Naive thymus-derived CD4-positive, alpha-beta T cell (primary cell): ENCODE measurements around the gene RAB31. TPM values are rescaled to one million over a fixed set of nuclear protein-coding genes. Genes with fewer than 3 reads are reported as not detected.

Experiments
- ATAC-seq: fragments of 150-1000 bp; cut with Tn5 transposase; 2 replicates; pipeline ENCODE4 v1.10.0; 2021; ENCODE audit warnings: mild to moderate bottlenecking, moderate library complexity
- CTCF ChIA-PET: fragments of 350-600 bp; sonication (Branson Sonifier 250); formaldehyde crosslinking; loops from one replicate; lab custom pipeline; 2021; ENCODE audit warnings: antibody characterized with exemption; lab: Charles Lee
- POLR2A ChIA-PET: fragments of 350-600 bp; sonication (Branson Sonifier 250); formaldehyde crosslinking; loops from one replicate; lab custom pipeline; 2021; ENCODE audit warnings: antibody characterized with exemption, inconsistent platforms; lab: Charles Lee
- DNase-seq, 9 donors: peaks; one replicate each; pipeline versions ENCODE4 v3.0.0 to v3.0.0-alpha.2; 2020 to 2022; ENCODE audit warnings: mixed read lengths in 1 of 9
- H3K27ac ChIP-seq: one replicate; pipeline ENCODE4 v1.7.0; 2013; ENCODE audit warnings: mild to moderate bottlenecking, low read depth, low read length, moderate library complexity
- H3K27me3 ChIP-seq, 2 donors: one replicate each; pipeline ENCODE4 v1.7.0; 2013; ENCODE audit warnings: low read length in 2 of 2, mild to moderate bottlenecking in 2 of 2, moderate library complexity in 2 of 2; ENCODE audit not compliant: control insufficient read depth in 2 of 2, insufficient read depth in 2 of 2
- H3K36me3 ChIP-seq, 3 experiments: 1 replicate in 2 of 3; 2 replicates in 1 of 3; pipeline ENCODE4 v1.7.0; 2013; ENCODE audit warnings: low read length in 3 of 3, mild to moderate bottlenecking in 3 of 3, moderate library complexity in 1 of 3; ENCODE audit not compliant: insufficient read depth in 3 of 3, control insufficient read depth in 2 of 3
- H3K4me1 ChIP-seq, 2 donors: one replicate each; pipeline ENCODE4 v1.7.0; 2013; ENCODE audit warnings: low read length in 2 of 2, mild to moderate bottlenecking in 2 of 2, moderate library complexity in 1 of 2; ENCODE audit not compliant: control insufficient read depth in 2 of 2, insufficient read depth in 2 of 2
- H3K4me3 ChIP-seq: 2 replicates; pipeline ENCODE4 v1.7.0; 2013; ENCODE audit warnings: mild to moderate bottlenecking, low read length
- H3K9me3 ChIP-seq, 3 experiments: 1 replicate in 2 of 3; 2 replicates in 1 of 3; pipeline ENCODE4 v1.7.0; 2013; ENCODE audit warnings: low read length in 3 of 3; ENCODE audit not compliant: control insufficient read depth in 2 of 3
- H3K27ac Mint-ChIP-seq, 9 donors: one replicate each; pipeline ENCODE4 v1.8.0; 2020 to 2022; ENCODE audit warnings: mixed read lengths in 9 of 9, mild to moderate bottlenecking in 8 of 9, moderate library complexity in 5 of 9, inconsistent platforms in 2 of 9
- H3K27me3 Mint-ChIP-seq, 5 donors: one replicate each; pipeline ENCODE4 v1.8.0; 2021 to 2022; ENCODE audit warnings: mixed read lengths in 5 of 5, mild to moderate bottlenecking in 1 of 5
- H3K36me3 Mint-ChIP-seq, 5 donors: one replicate each; pipeline ENCODE4 v1.8.0; 2020 to 2022; ENCODE audit warnings: mixed read lengths in 5 of 5, mild to moderate bottlenecking in 3 of 5, inconsistent platforms in 1 of 5
- H3K4me1 Mint-ChIP-seq, 7 donors: one replicate each; pipeline ENCODE4 v1.8.0; 2020 to 2022; ENCODE audit warnings: mixed read lengths in 7 of 7, mild to moderate bottlenecking in 3 of 7, inconsistent platforms in 1 of 7
- H3K4me3 Mint-ChIP-seq, 10 donors: one replicate each; pipeline ENCODE4 v1.8.0; 2020 to 2022; ENCODE audit warnings: mild to moderate bottlenecking in 10 of 10, mixed read lengths in 10 of 10, moderate library complexity in 6 of 10, inconsistent platforms in 2 of 10
- H3K9me3 Mint-ChIP-seq, 11 donors: one replicate each; pipeline ENCODE4 v1.8.0; 2020 to 2022; ENCODE audit warnings: mixed read lengths in 11 of 11, mild to moderate bottlenecking in 4 of 11, inconsistent platforms in 1 of 11, moderate library complexity in 1 of 11
- intact Hi-C, 2 donors: fragments of 100-400 bp; cut with micrococcal nuclease; formaldehyde crosslinking; loops; one replicate each; pipeline ENCODE4 v1.15.1; 2023
- polyA plus RNA-seq, 2 donors: library from polyadenylated mRNA; unstranded; fragments of 300-500 nt; fragmentation: Illumina TruSeq; gene quantifications; one replicate each; pipeline ENCODE4 v1.2.3, GENCODE V29; 2021
- total RNA-seq, 6 experiments: library from RNA in 5 of 6; stranded (reverse) in 5 of 6; gene quantifications; 1 replicate in 5 of 6; 2 replicates in 1 of 6; pipeline ENCODE4 v1.2.3 and lab custom pipeline; 2021 to 2026

RAB31 gene
- total and polyA plus RNA-seq, 7 experiments from 2014 or later = 0.41 to 48.6 (median 2.3) TPM

DNA sequence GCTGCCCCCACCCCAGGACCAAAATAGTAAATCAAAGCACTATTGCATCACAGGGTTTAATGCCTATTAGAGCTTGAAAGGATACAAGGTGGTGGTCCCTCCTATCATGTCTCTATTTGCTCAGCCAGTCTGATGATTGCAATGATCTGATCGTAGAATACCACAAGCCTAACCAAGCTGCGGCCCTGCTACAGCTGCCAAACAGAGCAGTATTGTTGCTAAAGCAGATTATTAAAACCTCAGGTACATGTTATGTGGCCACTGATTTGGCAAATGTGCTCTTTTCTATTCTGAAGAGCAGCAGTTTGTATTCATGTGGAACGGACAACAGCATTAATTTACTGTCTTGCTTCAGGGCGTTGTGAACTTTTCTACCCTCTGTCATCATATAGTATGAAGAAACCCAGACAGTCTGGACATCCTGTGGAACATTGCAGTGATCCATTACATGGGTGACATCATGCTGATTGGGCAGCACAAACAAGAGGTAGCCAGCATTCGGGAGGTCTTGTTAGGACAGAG lies 197.4 kb downstream of the RAB31 start:
- CTCF ChIA-PET = no interaction called here
- H3K4me3 Mint-ChIP-seq = no peak overlapping the region
- H3K4me1 Mint-ChIP-seq = no peaks in the 10 kb centered on the region
- POLR2A ChIA-PET = interaction anchor here (1.5 kb wide), 1 partner anchor 8 kb away, joined by 5 read pairs; the partner anchor contains the start of gene VAPA
- no peaks in the 10 kb centered on the region for H3K4me1 ChIP-seq
- H3K4me3 ChIP-seq = no peak overlapping the region
- no peak overlapping the region for H3K27ac Mint-ChIP-seq
- ATAC-seq (no peak), DNase-seq (no peak)
- H3K27me3 Mint-ChIP-seq = peaks cover 3 to 47% (median 15%) of the 10 kb centered on the region in 5 donors
- intact Hi-C loops = no loop called here
- H3K27ac ChIP-seq = no peak overlapping the region
- peaks cover 0 to 5% (median 0%) of the 10 kb centered on the region in 11 donors for H3K9me3 Mint-ChIP-seq
- no peaks in the 10 kb centered on the region for H3K36me3 ChIP-seq
- no peaks in the 10 kb centered on the region for H3K36me3 Mint-ChIP-seq
- no peaks in the 10 kb centered on the region for H3K27me3 ChIP-seq
- H3K9me3 ChIP-seq = no peaks in the 10 kb centered on the region

DNA sequence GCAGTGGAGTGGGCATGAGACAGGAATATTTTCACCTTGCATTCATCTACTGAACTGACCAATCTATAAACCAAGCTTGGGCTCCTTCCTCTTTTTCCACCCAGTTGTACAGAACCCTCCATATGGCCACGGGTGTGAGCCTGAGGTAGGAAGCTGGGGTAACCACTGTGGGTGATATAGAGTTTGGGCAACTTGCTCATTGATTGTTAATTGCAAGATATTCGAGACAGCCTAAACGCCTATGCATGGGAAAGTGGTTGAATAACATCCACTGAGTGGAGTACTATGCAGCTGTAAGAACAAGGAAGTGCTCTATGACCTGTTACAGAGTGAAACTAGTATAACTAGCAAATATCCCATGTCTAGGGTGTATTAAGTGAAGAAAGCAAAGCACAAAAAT lies 198.4 kb downstream of the RAB31 start:
- DNase-seq = no peak
- Mint-ChIP-seq H3K9me3 (peaks cover 0 to 5% (median 0%) of the 10 kb centered on the region in 11 donors), H3K36me3 (no peaks in the 10 kb centered on the region), H3K4me1 (no peaks in the 10 kb centered on the region), H3K4me3 (no peak overlapping the region), H3K27me3 (peaks cover 3 to 52% (median 15%) of the 10 kb centered on the region in 5 donors), H3K27ac (no peak overlapping the region)
- intact Hi-C loops = no loop called here
- no peaks in the 10 kb centered on the region for H3K9me3 ChIP-seq
- H3K36me3 ChIP-seq = no peaks in the 10 kb centered on the region
- H3K4me3 ChIP-seq = no peak overlapping the region
- H3K4me1 ChIP-seq = no peaks in the 10 kb centered on the region
- no peaks in the 10 kb centered on the region for H3K27me3 ChIP-seq
- no peak for ATAC-seq
- ChIA-PET CTCF (no interaction called here), POLR2A (no interaction called here)
- H3K27ac ChIP-seq = no peak overlapping the region

DNA sequence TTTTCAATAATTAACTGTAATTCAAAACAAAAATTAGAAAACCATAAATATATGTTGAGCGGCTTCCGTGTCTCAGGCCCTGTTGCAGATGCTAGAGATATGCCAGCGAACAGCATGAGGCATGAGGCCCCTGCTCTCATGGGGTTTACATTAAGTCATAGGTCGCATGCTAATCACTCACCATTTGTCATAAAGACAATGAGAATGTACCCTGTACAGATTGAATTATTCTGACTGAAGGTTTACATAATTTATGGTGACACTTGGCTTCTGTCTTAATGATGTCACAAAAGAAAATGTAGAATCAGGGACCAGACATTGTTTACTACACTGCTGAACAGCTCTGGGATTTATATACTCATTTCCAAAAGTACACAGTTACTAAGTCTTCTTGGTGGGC lies 199.8 kb downstream of the RAB31 start:
- Histone ChIP-seq H3K27me3 (no peaks in the 10 kb centered on the region), H3K4me1 (peaks cover 0 to under 1% of the 10 kb centered on the region in 2 donors), H3K36me3 (no peaks in the 10 kb centered on the region), H3K4me3 (no peak overlapping the region), H3K9me3 (no peaks in the 10 kb centered on the region), H3K27ac (no peak overlapping the region)
- CTCF ChIA-PET = no interaction called here
- POLR2A ChIA-PET = no interaction called here
- Mint-ChIP-seq H3K27ac (no peak overlapping the region), H3K9me3 (peaks cover 0 to 2% (median 0%) of the 10 kb centered on the region in 11 donors), H3K27me3 (peaks cover 3 to 52% (median 15%) of the 10 kb centered on the region in 5 donors), H3K4me1 (peaks cover 0 to 7% (median 2%) of the 10 kb centered on the region in 7 donors), H3K4me3 (no peak overlapping the region), H3K36me3 (no peaks in the 10 kb centered on the region)
- intact Hi-C loops = no loop called here
- ATAC-seq (no peak), DNase-seq (no peak)

DNA sequence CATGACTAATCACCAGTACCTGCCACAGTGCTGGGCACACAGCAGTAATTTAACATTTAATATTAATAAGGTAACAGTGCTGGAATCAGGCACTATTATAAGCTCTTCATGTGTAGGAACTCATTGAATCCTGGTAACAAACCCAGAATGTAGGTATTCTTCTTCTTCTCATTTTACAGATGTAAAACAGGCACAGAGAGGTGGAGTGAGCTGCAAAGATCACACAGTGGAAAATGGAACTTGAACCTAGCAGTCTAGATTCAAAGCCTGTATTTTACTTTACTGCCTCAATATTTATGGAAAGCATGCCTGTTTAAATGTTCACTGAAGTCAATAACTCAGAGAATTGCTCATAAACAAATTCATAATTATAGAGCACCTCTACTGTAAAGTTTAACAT lies 202.0 kb downstream of the RAB31 start:
- H3K9me3 ChIP-seq = no peaks in the 10 kb centered on the region
- H3K27ac ChIP-seq = no peak overlapping the region
- H3K4me1 ChIP-seq = peaks cover 4 to 6% of the 10 kb centered on the region in 2 donors
- peaks cover 0 to 7% (median 0%) of the 10 kb centered on the region in 3 experiments for H3K36me3 ChIP-seq
- ATAC-seq = no peak
- Mint-ChIP-seq H3K27ac (no peak overlapping the region), H3K9me3 (peaks cover 0 to 2% (median 0%) of the 10 kb centered on the region in 11 donors), H3K36me3 (no peaks in the 10 kb centered on the region), H3K4me1 (peaks cover under 1 to 16% (median 10%) of the 10 kb centered on the region in 7 donors), H3K4me3 (no peak overlapping the region), H3K27me3 (peaks cover 0 to 47% (median 10%) of the 10 kb centered on the region in 5 donors)
- POLR2A ChIA-PET = no interaction called here
- no peak for DNase-seq
- CTCF ChIA-PET = no interaction called here
- no peak overlapping the region for H3K4me3 ChIP-seq
- intact Hi-C loops = loop anchor here (5.0 to 10.0 kb wide), 4 partner anchors 877 to 1997 kb away; partner anchors contain the start of genes MPPE1 (in 1 of the 2) and MTCL1 (in 1 of the 2)
- no peaks in the 10 kb centered on the region for H3K27me3 ChIP-seq

DNA sequence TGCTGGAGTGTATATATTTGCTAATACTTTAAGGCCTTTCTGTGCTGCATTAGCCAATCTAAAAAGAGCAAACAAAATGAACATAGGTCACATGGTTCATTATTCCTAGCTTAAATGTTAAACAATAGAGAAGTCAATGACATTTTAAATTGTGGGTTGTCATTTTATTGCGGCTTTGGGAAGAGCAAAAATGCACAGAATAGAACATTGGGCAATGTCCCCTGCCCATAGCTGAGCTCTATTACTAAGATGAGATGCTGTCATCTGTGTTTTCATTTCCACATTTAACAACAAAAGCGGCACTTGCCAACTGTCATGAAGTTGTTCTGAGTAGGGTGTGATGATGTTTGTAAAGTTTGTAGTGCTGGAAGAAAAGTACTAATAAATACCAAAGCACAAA lies 202.6 kb downstream of the RAB31 start:
- Histone ChIP-seq H3K4me1 (peaks cover 7 to 8% of the 10 kb centered on the region in 2 donors), H3K36me3 (peaks cover 0 to 7% (median 0%) of the 10 kb centered on the region in 3 experiments), H3K9me3 (no peaks in the 10 kb centered on the region), H3K4me3 (no peak overlapping the region), H3K27me3 (no peaks in the 10 kb centered on the region), H3K27ac (no peak overlapping the region)
- DNase-seq (no peak), ATAC-seq (no peak)
- peaks cover 0 to 46% (median 9%) of the 10 kb centered on the region in 5 donors for H3K27me3 Mint-ChIP-seq
- intact Hi-C loops = loop anchor here (5.0 to 10.0 kb wide), 4 partner anchors 877 to 1997 kb away; partner anchors contain the start of genes MPPE1 (in 1 of the 2) and MTCL1 (in 1 of the 2)
- peaks cover 7 to 22% (median 16%) of the 10 kb centered on the region in 7 donors for H3K4me1 Mint-ChIP-seq
- H3K4me3 Mint-ChIP-seq = no peak overlapping the region
- ChIA-PET POLR2A (no interaction called here), CTCF (no interaction called here)
- peaks cover 0 to 2% (median 0%) of the 10 kb centered on the region in 11 donors for H3K9me3 Mint-ChIP-seq
- H3K27ac Mint-ChIP-seq = no peak overlapping the region
- no peaks in the 10 kb centered on the region for H3K36me3 Mint-ChIP-seq

DNA sequence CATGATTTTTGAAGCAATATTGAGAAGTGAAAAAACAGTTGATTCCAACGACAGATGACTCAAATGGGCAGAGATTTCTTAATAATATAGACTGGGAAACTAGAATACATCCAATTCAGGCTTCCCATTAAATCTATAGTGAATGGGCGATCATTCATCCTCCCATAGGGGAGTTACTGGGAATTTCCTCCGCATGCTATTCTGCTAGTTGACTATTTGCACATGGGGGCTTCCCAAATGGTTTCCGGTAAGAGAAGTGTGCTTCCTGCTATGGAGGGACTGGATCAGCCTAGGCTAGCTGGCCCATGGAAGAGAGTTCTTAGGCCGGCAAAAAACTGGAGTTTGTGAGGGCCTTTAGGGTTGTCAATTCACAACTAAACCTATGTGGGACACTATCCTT lies 203.1 kb downstream of the RAB31 start:
- intact Hi-C loops = loop anchor here (5.0 to 10.0 kb wide), 4 partner anchors 876 to 1996 kb away; partner anchors contain the start of genes MPPE1 (in 1 of the 2) and MTCL1 (in 1 of the 2)
- no peaks in the 10 kb centered on the region for H3K9me3 ChIP-seq
- Mint-ChIP-seq H3K27ac (no peak overlapping the region), H3K27me3 (peaks cover 0 to 40% (median 3%) of the 10 kb centered on the region in 5 donors), H3K9me3 (peaks cover 0 to 2% (median 0%) of the 10 kb centered on the region in 11 donors), H3K36me3 (no peaks in the 10 kb centered on the region), H3K4me1 (peaks cover 12 to 27% (median 22%) of the 10 kb centered on the region in 7 donors), H3K4me3 (no peak overlapping the region)
- H3K27me3 ChIP-seq = no peaks in the 10 kb centered on the region
- ChIA-PET CTCF (no interaction called here), POLR2A (no interaction called here)
- H3K4me3 ChIP-seq = no peak overlapping the region
- H3K4me1 ChIP-seq = peaks cover 13 to 14% of the 10 kb centered on the region in 2 donors
- no peak for DNase-seq
- no peak for ATAC-seq
- peaks cover 0 to 7% (median 0%) of the 10 kb centered on the region in 3 experiments for H3K36me3 ChIP-seq
- no peak overlapping the region for H3K27ac ChIP-seq
